Metanephros (tissue), 2 donors: ENCODE data around the gene OR4N5. TPM values are rescaled to one million over a fixed set of nuclear protein-coding genes. Genes with fewer than 3 reads are reported as not detected.

Experiments
- small RNA-seq: library from RNA; depleted of rRNA; stranded (forward); fragments of <200 nt; gene quantifications from one replicate; pipeline ENCODE3, GENCODE V24; 2014; ENCODE audit warnings: low replicate concordance
- total RNA-seq: library from RNA; depleted of rRNA; stranded (reverse); fragments of >200 nt; gene quantifications from one replicate; pipeline ENCODE4 v1.2.3, GENCODE V29; 2014

The OR4N5 gene
- total RNA-seq = not detected

GRCh38 chr14:20138520-20138919, at the start of gene OR4N5:
Gene OR4N5, plus strand, starts transcription at chr14:20138820. Its CDS starts 4,916 bp downstream, at chr14:20143736.

GRCh38 chr14:20110438-20110837, 28.2 kb upstream of the OR4N5 start, which contains the start of gene OR4K17:
Gene OR4K17, plus strand, starts transcription at chr14:20110739. Its CDS starts 6,761 bp downstream, at chr14:20117500.

GRCh38 chr14:20190596-20190995, 52.0 kb downstream of the OR4N5 start, which contains the start of gene OR11G2:
Gene OR11G2, plus strand, starts transcription at chr14:20190896. Its CDS starts 6,542 bp downstream, at chr14:20197438.

Small RNA genes within 50 kb of the gene (small RNA-seq; reads per million reads assigned to genes)
- gene GTF2IP22 (not detected), gene RNA5SP380 (not detected)

Other genes starting within 250 kb of the OR4N5 start
- not detected for gene OR4K5, start 218.2 kb upstream of the OR4N5 start, total RNA-seq
- not detected for gene OR4K1, start 207.9 kb upstream of the OR4N5 start, total RNA-seq
- not detected for gene OR4K15, start 163.2 kb upstream of the OR4N5 start, total RNA-seq
- gene OR4Q2, start 136.7 kb upstream of the OR4N5 start, total RNA-seq = not detected
- gene OR4K14, start 119.5 kb upstream of the OR4N5 start, total RNA-seq = not detected
- not detected for gene OR4K13, start 102.8 kb upstream of the OR4N5 start, total RNA-seq
- gene OR4L1, start 78.8 kb upstream of the OR4N5 start, total RNA-seq = not detected
- gene OR4K17, start 28.1 kb upstream of the OR4N5 start, total RNA-seq = not detected
- not detected for gene OR11G2, start 52.1 kb downstream of the OR4N5 start, total RNA-seq
- not detected for gene OR11H6, start 84.9 kb downstream of the OR4N5 start, total RNA-seq
- gene OR11H7, start 90.2 kb downstream of the OR4N5 start, total RNA-seq = not detected
- gene OR11H4, start 100.5 kb downstream of the OR4N5 start, total RNA-seq = not detected
- gene TTC5, start 167.1 kb downstream of the OR4N5 start, total RNA-seq = 20.5 TPM
- 89.1 TPM for gene CCNB1IP1, start 194.5 kb downstream of the OR4N5 start, total RNA-seq
- 16.9 TPM for gene PARP2, start 204.8 kb downstream of the OR4N5 start, total RNA-seq